ENCODE results near the gene ANKFN1.
A peak's percentile ranks its signal among the peaks of the same experiment; 100 is the strongest.

ANKFN1 gene

GRCh38 chr17:56148333-56148732, 4.9 kb upstream of the ANKFN1 start:
- no peak for DNase-seq (ENCODE audit: low read depth)

DNA sequence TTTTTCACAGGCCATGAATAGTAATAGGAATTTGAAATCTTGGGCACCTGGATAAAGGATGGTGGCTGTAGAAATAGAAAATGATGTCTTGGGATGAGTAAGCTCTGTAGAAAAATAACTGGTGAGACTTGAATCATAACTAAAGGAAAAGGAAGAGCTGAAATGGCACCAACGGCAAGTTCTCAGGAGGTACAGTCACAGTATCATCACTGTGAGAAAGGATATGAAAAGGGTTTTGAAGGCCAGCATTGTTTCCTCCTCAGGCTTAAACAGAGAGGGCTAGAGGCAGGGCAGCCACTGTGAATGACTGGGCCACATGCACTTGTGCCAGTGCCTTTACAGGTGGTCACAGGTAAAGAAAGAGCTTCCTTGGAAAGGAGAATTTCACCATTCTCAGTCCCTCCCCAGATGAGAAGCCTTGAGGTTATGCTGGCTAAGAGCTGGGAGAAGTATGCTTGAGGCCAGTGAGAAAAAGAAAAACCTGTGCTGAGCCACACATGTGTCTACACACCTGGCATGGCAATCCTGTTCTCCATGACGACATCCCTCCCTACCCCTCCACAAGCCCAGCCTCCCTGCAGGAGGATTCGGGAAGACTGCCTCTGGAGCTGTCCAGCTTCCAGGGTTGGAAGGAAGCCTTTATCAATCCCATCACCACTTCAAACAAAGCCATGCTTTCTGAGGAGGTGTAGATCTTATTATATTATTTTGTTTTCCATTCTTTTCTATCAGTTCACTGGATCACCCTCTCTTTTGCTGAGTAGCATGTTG, 3.8 kb upstream of the ANKFN1 start:
- peak; percentile 80 for DNase-seq (ENCODE audit: low read depth)

GRCh38 chr17:56150649-56151048, 2.6 kb upstream of the ANKFN1 start:
- peak; percentile 37 for DNase-seq (ENCODE audit: low read depth)

GRCh38 chr17:56157845-56158244, 4.6 kb downstream of the ANKFN1 start:
- DNase-seq (ENCODE audit: low read depth), result no peak

- no peak for DNase-seq (ENCODE audit: low read depth)
These were observed 5.1 kb downstream of the ANKFN1 start for GRCh38 chr17:56158344-56158743.

GRCh38 chr17:56158915-56159825, 5.9 kb downstream of the ANKFN1 start:
- DNase-seq (ENCODE audit: low read depth), result no peak

- DNase-seq (ENCODE audit: low read depth), result no peak
These were observed 6.6 kb downstream of the ANKFN1 start for GRCh38 chr17:56159826-56160380.

- DNase-seq (ENCODE audit: low read depth), result no peak
These were observed 7.1 kb downstream of the ANKFN1 start for GRCh38 chr17:56160422-56160821.

- DNase-seq (ENCODE audit: low read depth), result peak; percentile 80
These were observed 11.9 kb downstream of the ANKFN1 start for GRCh38 chr17:56165072-56165641.

DNA sequence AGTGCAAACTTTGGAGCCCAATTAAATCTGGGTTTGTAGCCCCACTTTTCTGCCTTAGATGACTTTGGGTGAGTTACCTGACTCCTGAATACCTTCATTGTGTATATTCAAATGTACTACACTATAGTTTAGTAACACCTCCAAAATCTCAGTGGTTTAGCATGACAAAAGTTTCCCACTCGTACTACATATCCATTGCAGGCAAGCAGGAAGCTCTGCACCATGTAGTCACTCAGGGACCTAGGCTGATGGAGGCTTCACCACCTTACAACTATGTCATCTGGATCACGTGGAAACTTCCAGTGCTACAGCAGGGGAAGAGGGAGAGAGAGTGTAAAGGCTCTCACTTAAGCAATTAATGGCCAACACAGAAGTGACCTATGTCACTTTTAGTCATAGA, 14.2 kb downstream of the ANKFN1 start:
- DNase-seq (ENCODE audit: low read depth), result no peak

- no peak for DNase-seq (ENCODE audit: low read depth)
These were observed 16.3 kb downstream of the ANKFN1 start for GRCh38 chr17:56169621-56170020.

GRCh38 chr17:56171186-56171959, 18.1 kb downstream of the ANKFN1 start:
- DNase-seq (ENCODE audit: low read depth), result no peak

GRCh38 chr17:56172517-56172982, 19.3 kb downstream of the ANKFN1 start:
- no peak for DNase-seq (ENCODE audit: low read depth)

DNA sequence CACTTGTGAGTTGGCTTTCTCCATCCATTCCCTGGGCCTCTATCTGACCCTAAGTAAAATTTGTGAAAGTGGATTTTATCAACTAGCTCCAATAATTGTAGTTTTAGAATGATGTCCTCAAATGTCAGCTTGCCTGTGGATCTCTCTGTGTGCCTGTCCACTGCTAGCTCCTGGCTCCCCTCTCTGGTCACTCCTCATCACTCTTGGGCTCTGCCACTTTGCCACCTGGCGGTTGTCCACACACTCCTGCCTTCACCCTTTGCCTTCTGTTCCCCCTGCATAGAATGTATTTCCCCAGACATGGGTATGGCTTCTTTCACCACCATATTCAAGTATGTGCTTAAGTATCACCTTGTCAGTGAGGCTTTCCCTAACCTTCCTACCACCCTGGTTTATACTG, 19.8 kb downstream of the ANKFN1 start:
- no peak for DNase-seq (ENCODE audit: low read depth)

GRCh38 chr17:56173958-56174835, 20.9 kb downstream of the ANKFN1 start:
- DNase-seq (ENCODE audit: low read depth), result peak; percentile 52

GRCh38 chr17:56175299-56175955, 22.2 kb downstream of the ANKFN1 start:
- no peak for DNase-seq (ENCODE audit: low read depth)

DNA sequence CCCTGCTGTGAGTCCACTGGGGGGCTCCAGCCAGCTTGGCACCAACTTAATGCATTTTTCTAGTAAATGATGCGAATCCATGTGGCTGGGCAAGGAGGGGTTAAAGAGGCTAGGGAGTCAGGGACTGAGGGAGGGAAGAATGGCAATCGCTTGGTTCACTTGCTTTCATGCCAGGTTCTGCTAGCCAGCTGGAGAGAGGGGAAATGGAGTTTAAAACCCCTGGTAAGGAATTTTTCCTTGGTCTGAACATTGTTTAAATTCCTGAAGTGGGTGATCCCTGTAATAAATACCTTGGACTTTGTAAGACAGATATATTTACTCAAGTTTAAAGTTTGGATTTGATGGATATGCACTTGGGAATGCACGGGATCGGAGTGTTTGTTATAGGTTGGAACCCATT, 22.8 kb downstream of the ANKFN1 start:
- DNase-seq (ENCODE audit: low read depth), result no peak

DNA sequence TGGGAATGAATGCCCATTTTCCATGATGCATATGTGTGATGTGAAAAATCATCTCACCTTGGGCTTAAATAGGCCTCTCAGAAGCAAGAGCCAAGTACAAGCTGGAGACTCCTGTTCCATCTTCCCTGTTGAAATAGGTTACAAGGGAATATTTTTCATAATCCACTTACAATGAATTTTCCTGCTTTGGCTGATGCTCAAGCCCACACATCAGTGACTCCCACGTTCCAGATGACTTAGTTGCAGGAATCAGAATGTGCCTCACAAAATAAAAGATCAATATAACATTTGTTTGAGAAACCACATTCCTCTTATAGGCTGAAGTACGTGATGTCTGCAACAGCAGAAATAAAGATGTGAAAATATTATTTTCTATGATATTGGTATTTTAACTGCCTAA, 24.1 kb downstream of the ANKFN1 start:
- DNase-seq (ENCODE audit: low read depth), result no peak

DNA sequence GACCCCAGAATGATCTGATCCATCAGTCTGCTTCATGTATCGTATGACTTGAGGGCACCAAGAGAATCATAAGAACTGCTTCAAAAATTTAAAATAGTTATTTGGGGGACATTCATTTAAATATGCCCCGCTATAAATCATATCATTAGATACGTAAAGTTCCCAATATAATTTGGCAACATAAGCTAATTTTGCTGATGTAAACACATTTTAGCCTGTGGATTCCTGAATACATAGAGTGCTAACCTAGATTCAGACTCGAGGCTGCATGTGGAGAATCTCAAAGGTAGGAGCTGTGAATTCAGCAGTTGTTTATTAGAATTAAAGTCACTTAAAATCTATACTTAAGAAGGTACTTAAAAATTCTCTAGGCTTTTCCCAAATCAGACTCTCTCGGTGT, 24.9 kb downstream of the ANKFN1 start:
- no peak for DNase-seq (ENCODE audit: low read depth)

DNA sequence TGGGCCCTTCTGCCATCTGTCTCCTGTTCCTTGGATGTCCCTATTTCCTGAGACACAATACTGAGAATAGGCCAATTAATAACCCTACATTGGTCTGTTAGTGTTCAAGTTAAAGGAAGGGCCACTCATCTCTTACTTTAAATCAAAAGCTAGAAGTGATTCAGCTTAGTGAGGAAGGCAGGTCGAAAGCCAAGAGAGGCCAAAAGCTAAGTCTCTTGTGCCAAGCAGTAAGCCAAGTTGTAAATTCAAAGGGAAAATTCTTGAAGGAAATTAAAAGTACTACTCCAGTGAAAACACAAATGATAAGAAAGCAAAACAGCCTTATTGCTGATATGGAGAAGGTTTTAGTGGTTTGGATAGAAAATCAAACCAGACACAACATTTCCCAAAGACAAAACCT, 28.8 kb downstream of the ANKFN1 start:
- DNase-seq (ENCODE audit: low read depth), result no peak

Measured in ELR (cell line).